ENCODE data around the gene ABCC1.

The ABCC1 gene

GRCh38 chr16:16076423-16076813 is 127.0 kb downstream of the ABCC1 start:
- H3K4me3 ChIP-seq (ENCODE audit: low read depth, low read length, poor library complexity, severe bottlenecking), result no peak overlapping the region
- TF ChIP-seq EZH2 (IDR thresholded peaks at IDR 0.05; ENCODE audit: borderline replicate concordance, low read length) (no peak), CTCF (IDR thresholded peaks at IDR 0.05; ENCODE audit: low read length) (no peak)
- peaks cover 88% of the 10 kb centered on the region for H3K36me3 ChIP-seq (ENCODE audit: insufficient read depth, low read length)
- no peak overlapping the region for H3K27ac ChIP-seq (ENCODE audit: low read depth, low read length, poor library complexity, severe bottlenecking)
- no peaks in the 10 kb centered on the region for H3K9me2 ChIP-seq (ENCODE audit: low read depth, low read length)
- no peaks in the 10 kb centered on the region for H3F3A ChIP-seq (ENCODE audit: insufficient read depth, low read length)
- no peak overlapping the region for H3K9ac ChIP-seq (ENCODE audit: low read length)
- H3K27me3 ChIP-seq (ENCODE audit: insufficient read depth, low read length), result no peaks in the 10 kb centered on the region
- H3K9me3 ChIP-seq (ENCODE audit: low read length), result no peaks in the 10 kb centered on the region
- H3K4me1 ChIP-seq (ENCODE audit: insufficient read depth, low read length, severe bottlenecking), result no peaks in the 10 kb centered on the region
- no peaks in the 10 kb centered on the region for H4K20me1 ChIP-seq (ENCODE audit: insufficient read depth, low read length)
- no peak overlapping the region for H3K4me2 ChIP-seq (ENCODE audit: low read length)
- no peaks in the 10 kb centered on the region for H3K79me2 ChIP-seq (ENCODE audit: insufficient read depth, low read length)
- no peak overlapping the region for H2AFZ ChIP-seq (ENCODE audit: low read length)

GRCh38 chr16:16080465-16081065 is 131.1 kb downstream of the ABCC1 start:
- no peaks in the 10 kb centered on the region for H3K27me3 ChIP-seq (ENCODE audit: insufficient read depth, low read length)
- H4K20me1 ChIP-seq (ENCODE audit: insufficient read depth, low read length), result no peaks in the 10 kb centered on the region

GRCh38 chr16:16081141-16081540 is 131.7 kb downstream of the ABCC1 start:
- no peak overlapping the region for H2AFZ ChIP-seq (ENCODE audit: low read length)
- TF ChIP-seq EZH2 (IDR thresholded peaks at IDR 0.05; ENCODE audit: borderline replicate concordance, low read length) (no peak), CTCF (IDR thresholded peaks at IDR 0.05; ENCODE audit: low read length) (no peak)
- H3K4me3 ChIP-seq (ENCODE audit: low read depth, low read length, poor library complexity, severe bottlenecking), result no peak overlapping the region
- no peaks in the 10 kb centered on the region for H3K4me1 ChIP-seq (ENCODE audit: insufficient read depth, low read length, severe bottlenecking)
- H3K4me2 ChIP-seq (ENCODE audit: low read length), result no peak overlapping the region
- no peaks in the 10 kb centered on the region for H3F3A ChIP-seq (ENCODE audit: insufficient read depth, low read length)
- no peaks in the 10 kb centered on the region for H3K79me2 ChIP-seq (ENCODE audit: insufficient read depth, low read length)
- no peaks in the 10 kb centered on the region for H3K9me2 ChIP-seq (ENCODE audit: low read depth, low read length)
- H3K9me3 ChIP-seq (ENCODE audit: low read length), result no peaks in the 10 kb centered on the region
- no peaks in the 10 kb centered on the region for H4K20me1 ChIP-seq (ENCODE audit: insufficient read depth, low read length)
- no peak overlapping the region for H3K9ac ChIP-seq (ENCODE audit: low read length)
- no peak overlapping the region for H3K27ac ChIP-seq (ENCODE audit: low read depth, low read length, poor library complexity, severe bottlenecking)
- H3K27me3 ChIP-seq (ENCODE audit: insufficient read depth, low read length), result no peaks in the 10 kb centered on the region
- peaks cover 96% of the 10 kb centered on the region for H3K36me3 ChIP-seq (ENCODE audit: insufficient read depth, low read length)

More at GRCh38 chr16:16080465-16081065, 131.1 kb downstream of the ABCC1 start:
- Histone ChIP-seq H3F3A (ENCODE audit: insufficient read depth, low read length) (no peaks in the 10 kb centered on the region), H3K36me3 (ENCODE audit: insufficient read depth, low read length) (peaks cover 96% of the 10 kb centered on the region), H3K4me1 (ENCODE audit: insufficient read depth, low read length, severe bottlenecking) (no peaks in the 10 kb centered on the region), H3K27ac (ENCODE audit: low read depth, low read length, poor library complexity, severe bottlenecking) (no peak overlapping the region), H3K9me2 (ENCODE audit: low read depth, low read length) (no peaks in the 10 kb centered on the region), H3K9me3 (ENCODE audit: low read length) (no peaks in the 10 kb centered on the region), H3K4me3 (ENCODE audit: low read depth, low read length, poor library complexity, severe bottlenecking) (no peak overlapping the region), H2AFZ (ENCODE audit: low read length) (no peak overlapping the region), H3K9ac (ENCODE audit: low read length) (no peak overlapping the region), H3K79me2 (ENCODE audit: insufficient read depth, low read length) (no peaks in the 10 kb centered on the region), H3K4me2 (ENCODE audit: low read length) (no peak overlapping the region)
- no peak for TF ChIP-seq EZH2 (IDR thresholded peaks at IDR 0.05; ENCODE audit: borderline replicate concordance, low read length)
- TF ChIP-seq CTCF (IDR thresholded peaks at IDR 0.05; ENCODE audit: low read length), result no peak
